AG04449 (cell line): Measurements from ENCODE around the gene PDCD11.
A peak's percentile ranks its signal among the peaks of the same experiment; 100 is the strongest.

ENCODE experiments used
- CTCF ChIA-PET: fragments of 350-600 bp; formaldehyde crosslinking; extraction: SDS; loops from one replicate; lab custom pipeline; 2021; ENCODE audit warnings: antibody characterized with exemption; lab: Yijun Ruan, JAX
- POLR2A ChIA-PET: fragments of 400-600, 350-600 bp; formaldehyde crosslinking; extraction: SDS; loops from one replicate; lab custom pipeline; 2020; ENCODE audit warnings: antibody characterized with exemption, inconsistent platforms; lab: Yijun Ruan, JAX
- DNase-seq: peaks from one replicate; pipeline ENCODE4 v3.0.0-alpha.2; 2010; ENCODE audit warnings: low read depth, low spot score
- H3K4me3 ChIP-seq: 2 replicates; pipeline ENCODE4 v1.5.1; 2011; ENCODE audit warnings: low read depth, mild to moderate bottlenecking, control low read depth, low read length
- TF ChIP-seq, protein P1 (sequence below): IDR thresholded peaks from one replicate; pipeline ENCODE4 v1.5.1; 2011; ENCODE audit warnings: mild to moderate bottlenecking, moderate library complexity, low read length, control low read depth, inconsistent platforms; ENCODE audit not compliant: insufficient read depth; ENCODE audit errors: missing control alignments

PDCD11 gene

DNA sequence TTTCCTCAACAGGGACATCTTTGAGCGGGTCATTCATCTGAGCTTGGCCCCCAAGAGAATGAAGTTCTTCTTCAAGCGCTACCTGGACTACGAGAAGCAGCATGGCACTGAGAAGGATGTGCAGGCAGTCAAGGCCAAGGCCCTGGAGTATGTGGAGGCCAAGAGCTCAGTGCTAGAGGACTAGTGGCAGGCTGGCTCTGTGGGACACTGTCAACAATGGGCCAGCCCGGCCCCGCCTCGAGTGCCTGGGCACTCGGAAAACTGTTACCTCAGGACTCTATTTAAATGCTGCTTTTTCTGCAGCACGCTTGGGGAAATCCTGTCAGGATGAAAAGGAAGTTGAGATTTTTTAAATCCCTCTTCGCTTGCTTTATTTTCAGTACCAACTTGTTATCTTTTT, 48.9 kb downstream of the PDCD11 start:
- TF ChIP-seq, protein P1, sequence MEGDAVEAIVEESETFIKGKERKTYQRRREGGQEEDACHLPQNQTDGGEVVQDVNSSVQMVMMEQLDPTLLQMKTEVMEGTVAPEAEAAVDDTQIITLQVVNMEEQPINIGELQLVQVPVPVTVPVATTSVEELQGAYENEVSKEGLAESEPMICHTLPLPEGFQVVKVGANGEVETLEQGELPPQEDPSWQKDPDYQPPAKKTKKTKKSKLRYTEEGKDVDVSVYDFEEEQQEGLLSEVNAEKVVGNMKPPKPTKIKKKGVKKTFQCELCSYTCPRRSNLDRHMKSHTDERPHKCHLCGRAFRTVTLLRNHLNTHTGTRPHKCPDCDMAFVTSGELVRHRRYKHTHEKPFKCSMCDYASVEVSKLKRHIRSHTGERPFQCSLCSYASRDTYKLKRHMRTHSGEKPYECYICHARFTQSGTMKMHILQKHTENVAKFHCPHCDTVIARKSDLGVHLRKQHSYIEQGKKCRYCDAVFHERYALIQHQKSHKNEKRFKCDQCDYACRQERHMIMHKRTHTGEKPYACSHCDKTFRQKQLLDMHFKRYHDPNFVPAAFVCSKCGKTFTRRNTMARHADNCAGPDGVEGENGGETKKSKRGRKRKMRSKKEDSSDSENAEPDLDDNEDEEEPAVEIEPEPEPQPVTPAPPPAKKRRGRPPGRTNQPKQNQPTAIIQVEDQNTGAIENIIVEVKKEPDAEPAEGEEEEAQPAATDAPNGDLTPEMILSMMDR: no peak
- no peak overlapping the region for H3K4me3 ChIP-seq
- DNase-seq: no peak
- POLR2A ChIA-PET: no interaction called here
- CTCF ChIA-PET: interaction anchor here (1.4 to 5.0 kb wide), 3 partner anchors 29 to 37 kb away, joined by 3 to 18 read pairs (median 7); no protein-coding TSS in a partner anchor

GRCh38 chr10:103445767-103446567, 49.5 kb downstream of the PDCD11 start:
- TF ChIP-seq, protein P1: no peak
- CTCF ChIA-PET: interaction anchor here (1.4 to 5.0 kb wide), 3 partner anchors 29 to 37 kb away, joined by 3 to 18 read pairs (median 7); no protein-coding TSS in a partner anchor
- DNase-seq: no peak
- no peak overlapping the region for H3K4me3 ChIP-seq
- POLR2A ChIA-PET: no interaction called here

- ChIA-PET POLR2A (no interaction called here), CTCF (interaction anchor here (0.6 to 1.0 kb wide), 3 partner anchors 28 to 38 kb away, joined by 3 to 4 read pairs (median 3); no protein-coding TSS in a partner anchor)
- DNase-seq: no peak
- TF ChIP-seq, protein P1: no peak
- no peak overlapping the region for H3K4me3 ChIP-seq
Measured at GRCh38 chr10:103447187-103447586, 50.8 kb downstream of the PDCD11 start.

DNA sequence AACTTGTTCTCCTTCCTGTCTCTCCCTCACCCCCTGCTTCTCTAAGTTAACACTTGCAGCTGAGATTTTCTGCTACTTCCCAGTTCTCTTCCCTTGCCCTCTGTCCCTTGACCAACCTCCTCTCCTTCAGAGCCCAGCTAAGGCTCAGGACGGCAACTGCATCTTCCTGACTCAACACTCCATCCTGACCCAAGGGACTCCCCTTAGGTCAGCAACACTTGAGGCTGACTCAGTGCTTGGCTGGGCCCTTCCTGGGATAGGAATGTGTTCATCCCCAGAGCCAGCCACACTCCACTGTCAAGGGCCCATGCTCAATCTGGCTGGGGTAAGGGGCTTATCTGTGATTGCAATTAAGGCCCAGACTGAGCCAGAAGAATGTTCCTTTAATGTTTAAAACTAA, 52.3 kb downstream of the PDCD11 start:
- TF ChIP-seq, protein P1: no peak
- DNase-seq: peak; percentile 47
- H3K4me3 ChIP-seq: no peak overlapping the region
- POLR2A ChIA-PET: no interaction called here
- CTCF ChIA-PET: interaction anchor here (0.6 to 6.8 kb wide), 2 partner anchors 36 to 200 kb away, joined by 3 to 84 read pairs; no protein-coding TSS in a partner anchor

GRCh38 chr10:103449208-103450144, 53.0 kb downstream of the PDCD11 start:
- TF ChIP-seq, protein P1: no peak
- DNase-seq: no peak
- CTCF ChIA-PET: interaction anchor here (0.6 to 6.8 kb wide), 4 partner anchors 33 to 200 kb away, joined by 3 to 84 read pairs (median 4); no protein-coding TSS in a partner anchor
- POLR2A ChIA-PET: no interaction called here
- H3K4me3 ChIP-seq: no peak overlapping the region; the same call in 1 of the 2 replicates
